Cardiac fibroblast (primary cell): ENCODE results near the gene DIRAS2.

Source experiments
- DNase-seq, 2 donors: peaks; one replicate each; pipeline versions ENCODE4 v3.0.0 to v3.0.0-alpha.2; 2010; ENCODE audit warnings: low read depth in 2 of 2
- H3K4me3 ChIP-seq, 2 donors: replicated peaks in 1 of 2; 1 replicate in 1 of 2; 2 replicates in 1 of 2; pipeline ENCODE4 v1.5.1; 2011; ENCODE audit warnings: low read depth in 2 of 2, low read length in 2 of 2, mild to moderate bottlenecking in 2 of 2, moderate library complexity in 1 of 2
- CTCF ChIP-seq: IDR thresholded peaks from one replicate; pipeline ENCODE4 v1.5.1; 2011; ENCODE audit warnings: low read depth, mild to moderate bottlenecking, low read length, inconsistent platforms

Gene DIRAS2

GRCh38 chr9:90568667-90569066 lies 74.0 kb downstream of the DIRAS2 start:
- no peak for DNase-seq
- H3K4me3 ChIP-seq, result no peak overlapping the region
- TF ChIP-seq CTCF, result no peak

GRCh38 chr9:90562229-90562628 lies 80.4 kb downstream of the DIRAS2 start:
- H3K4me3 ChIP-seq, result no peak overlapping the region
- no peak for DNase-seq
- no peak for TF ChIP-seq CTCF
